Fibroblast of lung (primary cell): Measurements from ENCODE around the gene USP13.

Experiments
- EZH2 ChIP-seq: IDR thresholded peaks from 2 replicates; pipeline ENCODE4 v1.5.1; 2012; ENCODE audit warnings: low read length, control low read depth, mild to moderate bottlenecking; ENCODE audit errors: missing control alignments
- TF ChIP-seq, protein P1 (sequence below), 2 donors: IDR thresholded peaks in 1 of 2; conservative IDR thresholded peaks in 1 of 2; 1 replicate in 1 of 2; 2 replicates in 1 of 2; pipeline ENCODE4 v1.5.1; 2011 to 2012; ENCODE audit warnings: low read length in 2 of 2, control low read depth in 1 of 2, inconsistent platforms in 1 of 2, low read depth in 1 of 2, mild to moderate bottlenecking in 1 of 2

DNA sequence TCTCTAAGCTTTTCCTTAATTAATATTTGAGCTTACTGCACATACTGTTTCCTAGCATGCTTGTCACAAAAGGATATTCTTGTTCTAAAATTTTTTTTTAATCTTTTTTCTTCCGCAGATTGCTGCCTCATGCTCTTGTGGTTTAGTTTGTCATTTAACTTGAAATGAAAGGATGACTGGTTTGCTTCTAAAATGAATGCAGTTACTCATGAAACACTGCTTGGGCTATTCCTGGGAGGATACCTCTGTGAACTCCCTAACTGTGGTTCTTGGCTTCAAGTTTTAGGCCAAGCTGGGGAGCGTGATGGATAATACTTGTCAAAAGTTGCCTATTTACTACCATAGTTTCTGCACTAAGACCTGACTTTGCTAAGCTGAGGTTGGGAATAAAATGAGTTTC, 64.0 kb downstream of the USP13 start:
- TF ChIP-seq, protein P1, sequence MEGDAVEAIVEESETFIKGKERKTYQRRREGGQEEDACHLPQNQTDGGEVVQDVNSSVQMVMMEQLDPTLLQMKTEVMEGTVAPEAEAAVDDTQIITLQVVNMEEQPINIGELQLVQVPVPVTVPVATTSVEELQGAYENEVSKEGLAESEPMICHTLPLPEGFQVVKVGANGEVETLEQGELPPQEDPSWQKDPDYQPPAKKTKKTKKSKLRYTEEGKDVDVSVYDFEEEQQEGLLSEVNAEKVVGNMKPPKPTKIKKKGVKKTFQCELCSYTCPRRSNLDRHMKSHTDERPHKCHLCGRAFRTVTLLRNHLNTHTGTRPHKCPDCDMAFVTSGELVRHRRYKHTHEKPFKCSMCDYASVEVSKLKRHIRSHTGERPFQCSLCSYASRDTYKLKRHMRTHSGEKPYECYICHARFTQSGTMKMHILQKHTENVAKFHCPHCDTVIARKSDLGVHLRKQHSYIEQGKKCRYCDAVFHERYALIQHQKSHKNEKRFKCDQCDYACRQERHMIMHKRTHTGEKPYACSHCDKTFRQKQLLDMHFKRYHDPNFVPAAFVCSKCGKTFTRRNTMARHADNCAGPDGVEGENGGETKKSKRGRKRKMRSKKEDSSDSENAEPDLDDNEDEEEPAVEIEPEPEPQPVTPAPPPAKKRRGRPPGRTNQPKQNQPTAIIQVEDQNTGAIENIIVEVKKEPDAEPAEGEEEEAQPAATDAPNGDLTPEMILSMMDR (conservative IDR thresholded peaks at IDR 0.05 in 1 of 2, IDR thresholded peaks at IDR 0.05 in 1 of 2; ENCODE audit: low read depth in 1 of 2, low read length in 2 of 2) = no peak
- no peak for TF ChIP-seq EZH2
